GM12878 (cell line): ENCODE data around the gene TRMT44. TPM values are rescaled to one million over a fixed set of nuclear protein-coding genes. Genes with fewer than 3 reads are reported as not detected.

Experiments
- ATAC-seq: fragments of 200-7000 bp; cut with Tn5 transposase; 3 replicates; pipeline ENCODE4 v1.9.1; 2020; ENCODE audit warnings: mild to moderate bottlenecking, moderate library complexity
- BruUV-seq: library from RNA; stranded (reverse); fragments of 400-500 nt; replicated peaks from 2 replicates; lab custom pipeline; 2021; lab: Mats Ljungman, UMichigan
- CTCF ChIA-PET: fragments of 300-600 bp; sonication (Branson Sonifier 250); formaldehyde crosslinking; extraction: SDS; loops from one replicate; lab custom pipeline; 2021; ENCODE audit warnings: inconsistent platforms; lab: Yijun Ruan, JAX
- POLR2A ChIA-PET: fragments of 350-600 bp; formaldehyde crosslinking; extraction: SDS; loops from one replicate; lab custom pipeline; 2021; ENCODE audit warnings: inconsistent platforms; lab: Charles Lee
- RAD21 ChIA-PET: fragments of 300-600 bp; sonication (Branson Sonifier 250); formaldehyde crosslinking; loops from one replicate; lab custom pipeline; 2023; ENCODE audit warnings: antibody characterized with exemption; ENCODE audit not compliant: unreplicated experiment; lab: Charles Lee
- SMC1A ChIA-PET: fragments of 300-600 bp; sonication (Branson Sonifier 250); formaldehyde crosslinking; loops from one replicate; lab custom pipeline; 2023; ENCODE audit not compliant: unreplicated experiment, uncharacterized antibody; lab: Charles Lee
- DNase-seq: peaks from one replicate; pipeline ENCODE4 v3.0.0-alpha.2; 2011; ENCODE audit warnings: low read depth, low spot score
- FAIRE-seq: peaks from 3 replicates; lab custom pipeline; 2011; peaks lifted over from hg19 to GRCh38; lab: Jason Lieb, UNC
- H2AFZ ChIP-seq: 2 replicates; pipeline ENCODE4 v1.6.0; 2011; ENCODE audit warnings: low read depth, low read length, control low read depth; ENCODE audit not compliant: control insufficient read depth
- H3K27ac ChIP-seq: 2 replicates; pipeline ENCODE4 v1.5.1; 2011; ENCODE audit warnings: control low read depth; ENCODE audit not compliant: control insufficient read depth, insufficient read depth
- H3K27me3 ChIP-seq, 2 experiments: replicated peaks in 1 of 2; 2 replicates each; pipeline versions ENCODE4 v1.6.0 to v1.6.1; 2011; ENCODE audit warnings: low read length in 1 of 2; ENCODE audit not compliant: control insufficient read depth in 2 of 2, insufficient read depth in 2 of 2
- H3K36me3 ChIP-seq, 2 experiments: 2 replicates each; pipeline ENCODE4 v1.5.1; 2011; ENCODE audit warnings: low read length in 1 of 2; ENCODE audit not compliant: control insufficient read depth in 2 of 2, insufficient read depth in 2 of 2
- H3K4me1 ChIP-seq: 2 replicates; pipeline ENCODE4 v1.6.1; 2011; ENCODE audit warnings: mild to moderate bottlenecking, low read length, moderate library complexity, mixed read lengths; ENCODE audit not compliant: control insufficient read depth, insufficient read depth
- H3K4me2 ChIP-seq: 2 replicates; pipeline ENCODE4 v1.6.0; 2011; ENCODE audit warnings: control low read depth; ENCODE audit not compliant: control insufficient read depth, insufficient read depth
- H3K4me3 ChIP-seq: fragments of 200-600 bp; sonication (generic); 2 replicates; pipeline ENCODE4 v1.5.1; 2016
- H3K79me2 ChIP-seq: 2 replicates; pipeline ENCODE4 v1.6.0; 2011; ENCODE audit warnings: low read length; ENCODE audit not compliant: control insufficient read depth, insufficient read depth
- H3K9ac ChIP-seq: 2 replicates; pipeline ENCODE4 v1.8.0; 2011; ENCODE audit warnings: low read length, control low read depth, mixed read lengths; ENCODE audit not compliant: control insufficient read depth, insufficient read depth
- H3K9me3 ChIP-seq: replicated peaks from 3 replicates; pipeline ENCODE4 v1.5.1; 2011; ENCODE audit warnings: mild to moderate bottlenecking, low read length; ENCODE audit not compliant: control insufficient read depth, insufficient read depth
- H4K20me1 ChIP-seq: 2 replicates; pipeline ENCODE4 v1.6.0; 2011; ENCODE audit not compliant: control insufficient read depth, insufficient read depth
- BCL11A ChIP-seq: IDR thresholded peaks from 2 replicates; pipeline ENCODE4 v1.6.1; 2011; ENCODE audit warnings: low read depth, low read length
- CREM ChIP-seq: IDR thresholded peaks from 2 replicates; pipeline ENCODE4 v1.6.1; 2014; ENCODE audit warnings: antibody characterized with exemption, low read depth
- CUX1 ChIP-seq: IDR thresholded peaks from 2 replicates; pipeline ENCODE4 v1.6.1; 2012; ENCODE audit warnings: improper control_type of control experiment, low read depth, low read length; ENCODE audit not compliant: insufficient replicate concordance
- FOXK2 ChIP-seq: fragments of 450-650 bp; IDR thresholded peaks from 2 replicates; pipeline ENCODE4 v1.6.1; 2017; ENCODE audit warnings: mild to moderate bottlenecking, moderate library complexity
- FOXM1 ChIP-seq: IDR thresholded peaks from 2 replicates; pipeline ENCODE4 v1.6.1; 2012; ENCODE audit warnings: low read depth, mild to moderate bottlenecking, inconsistent platforms, low read length, moderate library complexity
- JUNB ChIP-seq: IDR thresholded peaks from 2 replicates; pipeline ENCODE4 v1.6.1; 2016; ENCODE audit warnings: antibody characterized with exemption, mild to moderate bottlenecking
- KAT2A ChIP-seq: conservative IDR thresholded peaks from 2 replicates; pipeline ENCODE4 v1.6.1; 2011; ENCODE audit warnings: low read depth, low read length; ENCODE audit not compliant: control insufficient read depth
- RCOR1 ChIP-seq: conservative IDR thresholded peaks from 2 replicates; pipeline ENCODE4 v1.6.1; 2012; ENCODE audit warnings: low read depth, low read length, improper control_type of control experiment
- SIX5 ChIP-seq: IDR thresholded peaks from 2 replicates; pipeline ENCODE4 v1.6.1; 2011; ENCODE audit warnings: mild to moderate bottlenecking, low read depth, low read length, moderate library complexity; ENCODE audit not compliant: severe bottlenecking
- TAF1 ChIP-seq: IDR thresholded peaks from 2 replicates; pipeline ENCODE4 v1.6.1; 2011; ENCODE audit warnings: mild to moderate bottlenecking, low read depth, low read length, borderline replicate concordance
- WGBS: methylation state at CpG from one replicate; pipeline ENCODE4 v1.1.6; 2016; ENCODE audit warnings: low lambda C conversion rate; ENCODE audit not compliant: insufficient replicate concordance, insufficient coverage; ENCODE audit errors: missing lambda C conversion rate; 5-methylcytosine and 5-hydroxymethylcytosine counted together
- in situ Hi-C: fragments of 300-500 bp; cut with MboI; formaldehyde crosslinking; loops from 9 replicates; pipeline ENCODE4 v1.14.3; 2018; ENCODE audit warnings: mixed read lengths
- intact Hi-C: fragments of 100-400 bp; cut with micrococcal nuclease; formaldehyde crosslinking; loops from one replicate; pipeline ENCODE4 v1.14.2; 2022; ENCODE audit not compliant: unreplicated experiment
- polyA plus RNA-seq, 11 experiments: library from polyadenylated mRNA; depleted of rRNA in 4 of 11; unstranded in 6 of 11; stranded (reverse) in 5 of 11; fragments of >200 nt; fragmentation: Nextera tagmentation in 4 of 11; fragmentation: Illumina TruSeq in 1 of 11; extraction: Ambion mirVana in 4 of 11; extraction: Trizol in 1 of 11; gene quantifications; 1 replicate in 1 of 11; 2 replicates in 10 of 11; pipeline versions ENCODE4 v1.2.1 to v1.2.3, GENCODE V29; 2011 to 2016; ENCODE audit warnings: inconsistent platforms in 2 of 11, missing spikeins in 2 of 11, low read depth in 1 of 11
- total RNA-seq, 4 experiments: library from RNA; depleted of rRNA in 3 of 4; stranded (reverse); fragments of >200 nt in 3 of 4; fragmentation: Illumina TruSeq in 1 of 4; extraction: Trizol in 1 of 4; gene quantifications; 2 replicates each; pipeline versions ENCODE4 v1.2.1 to v1.2.3, GENCODE V29; 2013 to 2021
- TF ChIP-seq, protein P1 (sequence below): fragments of 450-650 bp; IDR thresholded peaks from 2 replicates; pipeline ENCODE4 v1.6.1; 2017; ENCODE audit warnings: borderline replicate concordance
- TF ChIP-seq, protein P2 (sequence below): fragments of 450-650 bp; IDR thresholded peaks from 2 replicates; pipeline ENCODE4 v1.6.1; 2016; ENCODE audit warnings: mild to moderate bottlenecking
- TF ChIP-seq, protein P3 (sequence below): fragments of 450-650 bp; IDR thresholded peaks from 2 replicates; pipeline ENCODE4 v1.6.1; 2017; ENCODE audit warnings: antibody characterized with exemption, mild to moderate bottlenecking, moderate library complexity
- TF ChIP-seq, protein P4 (sequence below): IDR thresholded peaks from 2 replicates; pipeline ENCODE4 v1.6.1; 2011; ENCODE audit warnings: borderline replicate concordance, low read depth, mild to moderate bottlenecking, moderate library complexity, mixed read lengths, low read length; ENCODE audit not compliant: insufficient read depth; ENCODE audit errors: extremely low read length

Gene TRMT44
- total and polyA plus RNA-seq, 10 of the 15 experiments (the other 5 are each of a cell fraction or from before 2014, with no cell fraction given), result 1.3 to 18.5 (median 10.1) TPM

DNA sequence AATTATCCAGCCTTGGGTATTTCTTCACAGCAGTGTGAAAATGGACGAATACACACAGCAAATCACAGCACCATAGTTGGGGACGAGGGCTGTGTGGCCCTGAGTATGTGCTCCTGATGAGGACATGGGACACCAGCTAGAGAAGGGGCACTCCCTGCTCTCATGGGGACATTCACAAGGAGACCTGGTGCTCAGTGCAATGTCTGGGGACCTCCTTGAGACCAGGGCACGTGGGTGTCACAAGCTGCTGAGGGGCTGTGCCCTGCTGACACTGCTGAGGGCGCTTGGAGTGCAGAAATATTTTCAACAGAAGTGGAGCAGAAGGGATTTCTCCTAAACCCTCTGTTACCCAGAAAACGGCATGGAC, 65.4 kb downstream of the TRMT44 start:
- H3K79me2 ChIP-seq, result no peaks in the 10 kb centered on the region
- ATAC-seq (no peak), DNase-seq (no peak), FAIRE-seq (no peak)
- intact Hi-C loops (no loop called here), in situ Hi-C loops (no loop called here)
- SMC1A ChIA-PET, result no interaction called here
- BruUV-seq, result no TSS peak
- no peaks in the 10 kb centered on the region; the same call in 2 of the 3 replicates for H3K9me3 ChIP-seq
- CTCF ChIA-PET, result no interaction called here
- H2AFZ ChIP-seq, result no peak overlapping the region
- H3K4me3 ChIP-seq, result no peak overlapping the region
- H4K20me1 ChIP-seq, result no peaks in the 10 kb centered on the region
- no peak overlapping the region for H3K9ac ChIP-seq
- 6% methylated on average over 5 of the region's 5 CpGs for WGBS
- no peaks in the 10 kb centered on the region for H3K4me1 ChIP-seq
- RAD21 ChIA-PET, result no interaction called here
- H3K4me2 ChIP-seq, result no peak overlapping the region
- POLR2A ChIA-PET, result no interaction called here
- H3K27ac ChIP-seq, result no peak overlapping the region
- H3K27me3 ChIP-seq, result no peaks in the 10 kb centered on the region
- no peaks in the 10 kb centered on the region for H3K36me3 ChIP-seq
- TF ChIP-seq CUX1 (no peak), KAT2A (no peak), BCL11A (no peak), CREM (no peak), RCOR1 (no peak), FOXK2 (no peak), SIX5 (no peak), TAF1 (no peak), FOXM1 (no peak), JUNB (no peak)
- TF ChIP-seq, protein P1, sequence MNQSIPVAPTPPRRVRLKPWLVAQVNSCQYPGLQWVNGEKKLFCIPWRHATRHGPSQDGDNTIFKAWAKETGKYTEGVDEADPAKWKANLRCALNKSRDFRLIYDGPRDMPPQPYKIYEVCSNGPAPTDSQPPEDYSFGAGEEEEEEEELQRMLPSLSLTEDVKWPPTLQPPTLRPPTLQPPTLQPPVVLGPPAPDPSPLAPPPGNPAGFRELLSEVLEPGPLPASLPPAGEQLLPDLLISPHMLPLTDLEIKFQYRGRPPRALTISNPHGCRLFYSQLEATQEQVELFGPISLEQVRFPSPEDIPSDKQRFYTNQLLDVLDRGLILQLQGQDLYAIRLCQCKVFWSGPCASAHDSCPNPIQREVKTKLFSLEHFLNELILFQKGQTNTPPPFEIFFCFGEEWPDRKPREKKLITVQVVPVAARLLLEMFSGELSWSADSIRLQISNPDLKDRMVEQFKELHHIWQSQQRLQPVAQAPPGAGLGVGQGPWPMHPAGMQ, result no peak
- TF ChIP-seq, protein P2, sequence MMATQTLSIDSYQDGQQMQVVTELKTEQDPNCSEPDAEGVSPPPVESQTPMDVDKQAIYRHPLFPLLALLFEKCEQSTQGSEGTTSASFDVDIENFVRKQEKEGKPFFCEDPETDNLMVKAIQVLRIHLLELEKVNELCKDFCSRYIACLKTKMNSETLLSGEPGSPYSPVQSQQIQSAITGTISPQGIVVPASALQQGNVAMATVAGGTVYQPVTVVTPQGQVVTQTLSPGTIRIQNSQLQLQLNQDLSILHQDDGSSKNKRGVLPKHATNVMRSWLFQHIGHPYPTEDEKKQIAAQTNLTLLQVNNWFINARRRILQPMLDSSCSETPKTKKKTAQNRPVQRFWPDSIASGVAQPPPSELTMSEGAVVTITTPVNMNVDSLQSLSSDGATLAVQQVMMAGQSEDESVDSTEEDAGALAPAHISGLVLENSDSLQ, result no peak
- TF ChIP-seq, protein P3, sequence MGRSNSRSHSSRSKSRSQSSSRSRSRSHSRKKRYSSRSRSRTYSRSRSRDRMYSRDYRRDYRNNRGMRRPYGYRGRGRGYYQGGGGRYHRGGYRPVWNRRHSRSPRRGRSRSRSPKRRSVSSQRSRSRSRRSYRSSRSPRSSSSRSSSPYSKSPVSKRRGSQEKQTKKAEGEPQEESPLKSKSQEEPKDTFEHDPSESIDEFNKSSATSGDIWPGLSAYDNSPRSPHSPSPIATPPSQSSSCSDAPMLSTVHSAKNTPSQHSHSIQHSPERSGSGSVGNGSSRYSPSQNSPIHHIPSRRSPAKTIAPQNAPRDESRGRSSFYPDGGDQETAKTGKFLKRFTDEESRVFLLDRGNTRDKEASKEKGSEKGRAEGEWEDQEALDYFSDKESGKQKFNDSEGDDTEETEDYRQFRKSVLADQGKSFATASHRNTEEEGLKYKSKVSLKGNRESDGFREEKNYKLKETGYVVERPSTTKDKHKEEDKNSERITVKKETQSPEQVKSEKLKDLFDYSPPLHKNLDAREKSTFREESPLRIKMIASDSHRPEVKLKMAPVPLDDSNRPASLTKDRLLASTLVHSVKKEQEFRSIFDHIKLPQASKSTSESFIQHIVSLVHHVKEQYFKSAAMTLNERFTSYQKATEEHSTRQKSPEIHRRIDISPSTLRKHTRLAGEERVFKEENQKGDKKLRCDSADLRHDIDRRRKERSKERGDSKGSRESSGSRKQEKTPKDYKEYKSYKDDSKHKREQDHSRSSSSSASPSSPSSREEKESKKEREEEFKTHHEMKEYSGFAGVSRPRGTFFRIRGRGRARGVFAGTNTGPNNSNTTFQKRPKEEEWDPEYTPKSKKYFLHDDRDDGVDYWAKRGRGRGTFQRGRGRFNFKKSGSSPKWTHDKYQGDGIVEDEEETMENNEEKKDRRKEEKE, result no peak
- TF ChIP-seq, protein P4, sequence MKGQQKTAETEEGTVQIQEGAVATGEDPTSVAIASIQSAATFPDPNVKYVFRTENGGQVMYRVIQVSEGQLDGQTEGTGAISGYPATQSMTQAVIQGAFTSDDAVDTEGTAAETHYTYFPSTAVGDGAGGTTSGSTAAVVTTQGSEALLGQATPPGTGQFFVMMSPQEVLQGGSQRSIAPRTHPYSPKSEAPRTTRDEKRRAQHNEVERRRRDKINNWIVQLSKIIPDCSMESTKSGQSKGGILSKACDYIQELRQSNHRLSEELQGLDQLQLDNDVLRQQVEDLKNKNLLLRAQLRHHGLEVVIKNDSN, result no peak
